A549 (cell line): ENCODE data around the gene RNU5D-1.

Experiments
- CHD2 ChIP-seq: fragments of 150-350 bp; IDR thresholded peaks from 2 replicates; pipeline ENCODE4 v1.6.1; 2014; ENCODE audit warnings: low read length; ENCODE audit not compliant: partially characterized antibody
- CTCF ChIP-seq: fragments of >200 bp; sonication (Bioruptor Twin); formaldehyde crosslinking; IDR thresholded peaks from 3 replicates; pipeline ENCODE4 v1.5.1; 2016
- EHMT2 ChIP-seq: fragments of 200-600 bp; sonication (generic); IDR thresholded peaks from 2 replicates; pipeline ENCODE4 v1.6.1; 2016; ENCODE audit warnings: antibody characterized with exemption, low read depth, mild to moderate bottlenecking, moderate library complexity
- FOSL2 ChIP-seq, 2 experiments: fragments of 450-650 bp in 1 of 2; fragments of >200 bp in 1 of 2; sonication (Bioruptor Twin) in 1 of 2; formaldehyde crosslinking; IDR thresholded peaks; 2 replicates each; pipeline versions ENCODE4 v1.5.0 to v1.6.1; 2016 to 2020; ENCODE audit warnings: mild to moderate bottlenecking in 1 of 2, moderate library complexity in 1 of 2
- HDAC2 ChIP-seq: fragments of 200-600 bp; sonication (generic); IDR thresholded peaks from 2 replicates; pipeline ENCODE4 v1.6.1; 2016
- RFX5 ChIP-seq: fragments of 450-650 bp; IDR thresholded peaks from 2 replicates; pipeline ENCODE4 v1.7.1; 2014; ENCODE audit warnings: antibody characterized with exemption, mild to moderate bottlenecking, moderate library complexity
- TF ChIP-seq, protein P1 (sequence below): fragments of 450-650 bp; IDR thresholded peaks from 2 replicates; pipeline ENCODE4 v1.6.1; 2014; ENCODE audit warnings: antibody characterized with exemption

DNA sequence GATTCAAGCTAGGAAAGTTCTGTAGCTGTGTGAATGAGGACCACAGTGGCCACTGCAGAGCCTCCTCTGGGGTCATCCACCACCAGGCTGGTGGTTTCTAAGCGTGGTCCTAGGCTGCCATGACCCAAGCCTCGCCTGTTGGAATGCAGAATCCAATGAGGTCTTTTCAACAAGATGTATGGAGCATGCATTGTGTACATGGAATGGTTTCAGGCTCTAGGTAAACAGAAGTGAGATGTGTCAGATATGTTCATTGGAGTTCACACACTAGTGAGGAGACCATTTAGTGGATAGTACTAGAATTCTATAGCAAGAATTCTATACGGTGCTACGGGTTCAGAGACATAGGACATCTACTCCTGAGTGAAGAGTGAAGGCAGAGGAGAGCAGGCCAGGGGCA lies 10.7 kb downstream of the RNU5D-1 start:
- TF ChIP-seq EHMT2: no peak
- TF ChIP-seq HDAC2: no peak
- TF ChIP-seq CHD2: no peak
- TF ChIP-seq FOSL2 (IDR thresholded peaks at IDR 0.05): no peak
- no peak for TF ChIP-seq FOSL2 (CRISPR knock-in tag; IDR thresholded peaks at IDR 0.05)
- TF ChIP-seq RFX5: no peak
- TF ChIP-seq, protein P1, sequence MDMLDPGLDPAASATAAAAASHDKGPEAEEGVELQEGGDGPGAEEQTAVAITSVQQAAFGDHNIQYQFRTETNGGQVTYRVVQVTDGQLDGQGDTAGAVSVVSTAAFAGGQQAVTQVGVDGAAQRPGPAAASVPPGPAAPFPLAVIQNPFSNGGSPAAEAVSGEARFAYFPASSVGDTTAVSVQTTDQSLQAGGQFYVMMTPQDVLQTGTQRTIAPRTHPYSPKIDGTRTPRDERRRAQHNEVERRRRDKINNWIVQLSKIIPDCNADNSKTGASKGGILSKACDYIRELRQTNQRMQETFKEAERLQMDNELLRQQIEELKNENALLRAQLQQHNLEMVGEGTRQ: no peak
- no peak for TF ChIP-seq CTCF
